HepG2 (cell line): ENCODE data around the gene GZF1.

Source experiments
- FOXK2 ChIP-seq: fragments of 450-650 bp; IDR thresholded peaks from 2 replicates; pipeline ENCODE4 v1.6.1; 2016
- NR1H2 ChIP-seq: sonication (generic); formaldehyde crosslinking; IDR thresholded peaks from 2 replicates; pipeline ENCODE4 v1.8.1; 2022; ENCODE audit warnings: low read depth, missing genetic modification reagents, borderline replicate concordance
- SMYD3 ChIP-seq: sonication (generic); formaldehyde crosslinking; IDR thresholded peaks from 2 replicates; pipeline ENCODE4 v1.8.1; 2023; ENCODE audit warnings: mild to moderate bottlenecking, missing genetic modification reagents
- TEAD2 ChIP-seq: sonication (generic); formaldehyde crosslinking; IDR thresholded peaks from 2 replicates; pipeline ENCODE4 v1.9.0; 2021; ENCODE audit warnings: missing genetic modification reagents
- TP53 ChIP-seq: sonication (generic); formaldehyde crosslinking; conservative IDR thresholded peaks from 2 replicates; pipeline ENCODE4 v1.4.0; 2020; ENCODE audit warnings: missing genetic modification reagents
- ZMAT3 ChIP-seq: sonication (generic); formaldehyde crosslinking; conservative IDR thresholded peaks from 2 replicates; pipeline ENCODE4 v1.7.0; 2021; ENCODE audit warnings: missing genetic modification reagents
- TF ChIP-seq, protein P1 (sequence below): sonication (generic); formaldehyde crosslinking; IDR thresholded peaks from 2 replicates; pipeline ENCODE4 v1.9.0; 2021; ENCODE audit warnings: missing genetic modification reagents, borderline replicate concordance

DNA sequence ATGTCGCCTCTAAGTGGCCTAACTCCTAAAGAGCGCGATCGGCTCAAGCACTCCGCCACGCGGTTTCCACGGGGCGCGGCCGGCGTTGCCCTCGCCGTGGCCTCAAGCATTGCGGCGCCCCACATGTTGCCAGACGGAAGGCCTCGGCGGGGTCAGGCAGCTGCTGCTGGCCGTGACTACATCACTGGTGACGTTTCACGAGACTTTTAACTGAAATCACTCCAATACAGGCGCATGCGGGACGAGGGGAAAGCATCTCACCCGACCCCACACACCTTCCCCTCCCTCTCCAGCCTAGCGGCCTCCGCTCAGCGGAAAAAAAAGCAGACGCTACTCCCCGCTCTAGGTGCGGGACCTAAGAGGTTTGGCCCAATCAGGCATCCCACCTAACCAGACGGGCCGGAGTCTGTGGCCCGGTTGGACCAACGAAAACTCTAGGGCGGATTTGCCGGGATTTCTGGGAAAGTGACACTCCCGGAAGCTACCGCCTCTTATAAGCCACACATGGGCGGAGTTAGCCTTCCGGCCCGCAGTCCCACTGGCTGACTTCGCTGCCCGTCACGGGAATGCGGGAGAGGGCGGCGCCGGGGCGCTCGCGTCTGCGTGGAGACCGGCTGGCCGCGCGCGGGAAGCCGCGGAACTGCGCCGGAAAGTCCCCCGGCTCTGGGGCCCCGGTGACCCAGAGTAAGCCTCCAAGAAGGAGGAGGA lies 11.6 kb upstream of the GZF1 start, which contains the start of gene NXT1:
- TF ChIP-seq SMYD3 (CRISPR knock-in tag) (no peak; the same call in 1 of the 2 replicates), TEAD2 (CRISPR knock-in tag) (no peak), TP53 (no peak; the same call in 1 of the 2 replicates), NR1H2 (CRISPR knock-in tag) (peak; percentile 92), FOXK2 (no peak), ZMAT3 (CRISPR knock-in tag) (peak; percentile 80)
- TF ChIP-seq, protein P1, sequence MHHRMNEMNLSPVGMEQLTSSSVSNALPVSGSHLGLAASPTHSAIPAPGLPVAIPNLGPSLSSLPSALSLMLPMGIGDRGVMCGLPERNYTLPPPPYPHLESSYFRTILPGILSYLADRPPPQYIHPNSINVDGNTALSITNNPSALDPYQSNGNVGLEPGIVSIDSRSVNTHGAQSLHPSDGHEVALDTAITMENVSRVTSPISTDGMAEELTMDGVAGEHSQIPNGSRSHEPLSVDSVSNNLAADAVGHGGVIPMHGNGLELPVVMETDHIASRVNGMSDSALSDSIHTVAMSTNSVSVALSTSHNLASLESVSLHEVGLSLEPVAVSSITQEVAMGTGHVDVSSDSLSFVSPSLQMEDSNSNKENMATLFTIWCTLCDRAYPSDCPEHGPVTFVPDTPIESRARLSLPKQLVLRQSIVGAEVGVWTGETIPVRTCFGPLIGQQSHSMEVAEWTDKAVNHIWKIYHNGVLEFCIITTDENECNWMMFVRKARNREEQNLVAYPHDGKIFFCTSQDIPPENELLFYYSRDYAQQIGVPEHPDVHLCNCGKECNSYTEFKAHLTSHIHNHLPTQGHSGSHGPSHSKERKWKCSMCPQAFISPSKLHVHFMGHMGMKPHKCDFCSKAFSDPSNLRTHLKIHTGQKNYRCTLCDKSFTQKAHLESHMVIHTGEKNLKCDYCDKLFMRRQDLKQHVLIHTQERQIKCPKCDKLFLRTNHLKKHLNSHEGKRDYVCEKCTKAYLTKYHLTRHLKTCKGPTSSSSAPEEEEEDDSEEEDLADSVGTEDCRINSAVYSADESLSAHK (CRISPR knock-in tag) = no peak
